Mesenchymal stem cell (in vitro differentiated cells and primary cell): ENCODE results near the gene SAA4.
"Not testable (repeated sequence)": the region's sequence is repeated elsewhere in the genome, so short reads cannot be mapped to it uniquely, and the experiment has no call there.

Experiments used
- DNase-seq: peaks from one replicate; pipeline ENCODE4 v3.0.0-alpha.2; 2013
- H2AFZ ChIP-seq: one replicate; pipeline ENCODE4 v1.6.1; 2013; ENCODE audit warnings: low read depth, mild to moderate bottlenecking, control low read depth, inconsistent platforms, low read length, moderate library complexity
- H2AK5ac ChIP-seq: 2 replicates; pipeline ENCODE4 v1.6.1; 2013; ENCODE audit warnings: low read length, moderate library complexity, mild to moderate bottlenecking, inconsistent platforms; ENCODE audit not compliant: severe bottlenecking
- H2BK120ac ChIP-seq: one replicate; pipeline ENCODE4 v1.6.1; 2013; ENCODE audit warnings: low read depth, mild to moderate bottlenecking, inconsistent platforms, low read length, moderate library complexity
- H2BK12ac ChIP-seq, 2 experiments: one replicate each; pipeline ENCODE4 v1.6.1; 2013; ENCODE audit warnings: inconsistent platforms in 2 of 2, low read length in 2 of 2, mild to moderate bottlenecking in 2 of 2, moderate library complexity in 2 of 2, control low read depth in 1 of 2
- H2BK15ac ChIP-seq: one replicate; pipeline ENCODE4 v1.6.1; 2013; ENCODE audit warnings: mild to moderate bottlenecking, low read depth, inconsistent platforms; ENCODE audit not compliant: poor library complexity, severe bottlenecking
- H2BK5ac ChIP-seq: 2 replicates; pipeline ENCODE4 v1.6.1; 2013; ENCODE audit warnings: low read depth, mild to moderate bottlenecking, low read length, control low read depth, inconsistent platforms; ENCODE audit not compliant: poor library complexity, severe bottlenecking
- H3K14ac ChIP-seq, 2 experiments: one replicate each; pipeline ENCODE4 v1.6.1; 2013; ENCODE audit warnings: inconsistent platforms in 2 of 2, low read length in 2 of 2, control low read depth in 1 of 2, mild to moderate bottlenecking in 1 of 2, moderate library complexity in 1 of 2
- H3K18ac ChIP-seq, 2 experiments: one replicate each; pipeline ENCODE4 v1.6.1; 2013; ENCODE audit warnings: inconsistent platforms in 2 of 2, low read length in 2 of 2, control low read depth in 1 of 2, low read depth in 1 of 2, mild to moderate bottlenecking in 1 of 2
- H3K23ac ChIP-seq, 2 experiments: one replicate each; pipeline ENCODE4 v1.6.1; 2013; ENCODE audit warnings: inconsistent platforms in 2 of 2, low read length in 2 of 2, mild to moderate bottlenecking in 2 of 2, moderate library complexity in 2 of 2, control low read depth in 1 of 2
- H3K27ac ChIP-seq: 2 replicates; pipeline ENCODE4 v1.5.1; 2013; ENCODE audit warnings: mild to moderate bottlenecking, moderate library complexity, low read length, control low read depth, inconsistent platforms; ENCODE audit not compliant: poor library complexity, severe bottlenecking
- H3K27me3 ChIP-seq, 2 experiments: 2 replicates each; pipeline versions ENCODE4 v1.6.1 to v1.7.0; 2013; ENCODE audit warnings: low read length in 2 of 2, mild to moderate bottlenecking in 2 of 2, moderate library complexity in 2 of 2, control low read depth in 1 of 2, inconsistent platforms in 1 of 2; ENCODE audit not compliant: control insufficient read depth in 1 of 2, insufficient read depth in 1 of 2
- H3K36me3 ChIP-seq, 2 experiments: 2 replicates each; pipeline versions ENCODE4 v1.6.1 to v1.7.0; 2013; ENCODE audit warnings: low read length in 2 of 2, control low read depth in 1 of 2, inconsistent platforms in 1 of 2, low read depth in 1 of 2, mild to moderate bottlenecking in 1 of 2; ENCODE audit not compliant: insufficient read depth in 2 of 2, control insufficient read depth in 1 of 2
- H3K4ac ChIP-seq, 2 experiments: one replicate each; pipeline ENCODE4 v1.6.1; 2013; ENCODE audit warnings: inconsistent platforms in 2 of 2, low read length in 2 of 2, mild to moderate bottlenecking in 2 of 2, moderate library complexity in 2 of 2, control low read depth in 1 of 2, low read depth in 1 of 2
- H3K4me1 ChIP-seq: 2 replicates; pipeline ENCODE4 v1.6.1; 2013; ENCODE audit warnings: low read depth, low read length, control low read depth; ENCODE audit not compliant: control insufficient read depth, insufficient read depth
- H3K4me2 ChIP-seq: 2 replicates; pipeline ENCODE4 v1.6.1; 2013; ENCODE audit warnings: low read length, mild to moderate bottlenecking, inconsistent platforms; ENCODE audit not compliant: poor library complexity, severe bottlenecking
- H3K4me3 ChIP-seq, 2 experiments: 2 replicates each; pipeline versions ENCODE4 v1.5.1 to v1.7.0; 2013; ENCODE audit warnings: low read length in 2 of 2, mild to moderate bottlenecking in 2 of 2, control low read depth in 1 of 2, low read depth in 1 of 2; ENCODE audit not compliant: insufficient read depth in 1 of 2
- H3K79me1 ChIP-seq: replicated peaks from 2 replicates; pipeline ENCODE4 v1.6.1; 2013; ENCODE audit warnings: mild to moderate bottlenecking, control low read depth, low read length, inconsistent platforms; ENCODE audit not compliant: poor library complexity, severe bottlenecking
- H3K9ac ChIP-seq: 2 replicates; pipeline ENCODE4 v1.7.0; 2013; ENCODE audit warnings: mild to moderate bottlenecking, low read length, moderate library complexity
- H3K9me3 ChIP-seq: 2 replicates; pipeline ENCODE4 v1.7.0; 2013; ENCODE audit warnings: mild to moderate bottlenecking, low read length; ENCODE audit not compliant: control insufficient read depth
- H4K8ac ChIP-seq: one replicate; pipeline ENCODE4 v1.6.1; 2013; ENCODE audit warnings: inconsistent platforms, mild to moderate bottlenecking, low read length, moderate library complexity
- H4K91ac ChIP-seq: one replicate; pipeline ENCODE4 v1.6.1; 2013; ENCODE audit warnings: mild to moderate bottlenecking, low read length, inconsistent platforms
- WGBS: methylation state at CpG from one replicate; pipeline ENCODE4 v1.1.7; 2013; ENCODE audit warnings: mixed read lengths; 5-methylcytosine and 5-hydroxymethylcytosine counted together

The SAA4 gene

DNA sequence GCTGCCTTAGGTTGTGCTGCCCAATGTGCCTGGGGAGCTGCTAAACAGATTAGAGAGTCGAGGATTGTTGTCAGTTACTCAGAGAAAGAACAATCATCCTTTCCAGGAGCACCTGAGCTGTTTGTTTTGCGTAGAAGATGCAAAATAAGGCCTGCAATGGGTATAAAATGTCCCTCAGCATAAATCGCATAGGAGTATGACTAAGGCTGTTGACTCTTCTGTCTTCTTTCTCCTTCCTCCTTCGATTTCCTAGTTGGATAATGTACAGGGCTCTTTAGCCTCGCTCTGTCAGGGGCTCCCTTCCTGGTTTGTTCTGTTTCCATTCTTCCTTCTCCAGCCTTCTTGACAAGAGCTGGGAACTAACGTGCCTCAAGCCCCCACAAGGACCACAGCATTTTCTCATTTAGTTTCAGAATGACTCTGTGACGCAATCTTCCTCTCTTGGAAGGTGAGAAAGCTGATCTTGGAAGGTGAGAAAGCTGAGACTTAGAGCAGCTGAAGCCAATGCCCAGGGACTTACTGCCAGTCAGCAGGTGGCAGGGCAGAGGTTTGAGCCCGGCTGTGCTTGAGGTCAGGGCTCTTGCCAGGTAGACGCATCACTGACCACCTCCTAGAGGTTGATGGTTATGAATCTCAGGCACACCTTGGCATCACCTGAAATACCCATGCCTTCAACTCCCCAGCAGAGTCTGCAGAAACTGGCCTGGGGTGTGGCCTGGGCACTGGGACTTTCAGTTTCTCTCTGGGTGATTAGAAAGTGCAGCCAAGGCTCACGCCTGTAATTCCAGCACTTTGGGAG lies 30.9 kb upstream of the SAA4 start:
- not testable (repeated sequence) for H2AFZ ChIP-seq, H3K18ac ChIP-seq, H3K4me2 ChIP-seq, H3K4me3 ChIP-seq, H3K9me3 ChIP-seq, H3K14ac ChIP-seq, H2BK5ac ChIP-seq, H3K4me1 ChIP-seq, H3K27ac ChIP-seq, H2BK12ac ChIP-seq, H3K36me3 ChIP-seq, H3K79me1 ChIP-seq, H4K8ac ChIP-seq, H3K9ac ChIP-seq, DNase-seq, H2BK15ac ChIP-seq, H2AK5ac ChIP-seq, H4K91ac ChIP-seq, H3K23ac ChIP-seq, H3K4ac ChIP-seq, H2BK120ac ChIP-seq
- WGBS: 80% methylated on average over 3 of the region's 10 CpGs
- peaks cover 3 to 18% of the 10 kb centered on the region in 2 experiments for H3K27me3 ChIP-seq

GRCh38 chr11:18265949-18266348 lies 29.3 kb upstream of the SAA4 start, which contains the start of gene SAA1:
Gene SAA1, plus strand, starts transcription at chr11:18266264. Its CDS starts 624 bp downstream, at chr11:18266888.
- Histone ChIP-seq H2AFZ (no peak within 1 kb of the TSS), H3K4me1 (peaks cover 4% of the 10 kb centered on the region), H3K9me3 (no peaks in the 10 kb centered on the region), H2AK5ac (no peak within 1 kb of the TSS), H3K4me3 (no peak within 1 kb of the TSS), H2BK5ac (no peak within 1 kb of the TSS), H4K91ac (no peak within 1 kb of the TSS), H2BK12ac (no peak within 1 kb of the TSS), H2BK120ac (no peak within 1 kb of the TSS), H3K27me3 (peaks cover 7 to 18% of the 10 kb centered on the region in 2 experiments), H3K23ac (no peak within 1 kb of the TSS), H3K27ac (no peak within 1 kb of the TSS), H3K9ac (no peak within 1 kb of the TSS), H2BK15ac (no peak within 1 kb of the TSS), H3K14ac (no peak within 1 kb of the TSS), H3K4ac (no peak within 1 kb of the TSS), H3K36me3 (no peaks in the 10 kb centered on the region), H4K8ac (no peak within 1 kb of the TSS), H3K18ac (no peak within 1 kb of the TSS), H3K79me1 (no peaks in the 10 kb centered on the region), H3K4me2 (no peak within 1 kb of the TSS)
- peak; percentile 39 for DNase-seq
- 76% methylated on average over 6 of the region's 8 CpGs for WGBS

- H3K79me1 ChIP-seq: no peaks in the 10 kb centered on the region
- peaks cover 4% of the 10 kb centered on the region for H3K4me1 ChIP-seq
- H3K4me2 ChIP-seq: no peak overlapping the region
- H3K23ac ChIP-seq: no peak overlapping the region
- no peak overlapping the region for H2BK120ac ChIP-seq
- H2AK5ac ChIP-seq: no peak overlapping the region
- no peak overlapping the region for H3K9ac ChIP-seq
- no peak overlapping the region for H3K27ac ChIP-seq
- 100% methylated on average over 1 of the region's 1 CpG for WGBS
- no peak overlapping the region for H3K18ac ChIP-seq
- no peak overlapping the region for H2BK15ac ChIP-seq
- H3K4me3 ChIP-seq: no peak overlapping the region
- DNase-seq: no peak
- no peak overlapping the region for H3K14ac ChIP-seq
- peaks cover 8 to 26% of the 10 kb centered on the region in 2 experiments for H3K27me3 ChIP-seq
- H2AFZ ChIP-seq: no peak overlapping the region
- no peak overlapping the region for H2BK5ac ChIP-seq
- H3K36me3 ChIP-seq: no peaks in the 10 kb centered on the region
- H3K4ac ChIP-seq: no peak overlapping the region
- H2BK12ac ChIP-seq: no peak overlapping the region
- no peaks in the 10 kb centered on the region for H3K9me3 ChIP-seq
- no peak overlapping the region for H4K8ac ChIP-seq
- H4K91ac ChIP-seq: no peak overlapping the region
These were observed 28.3 kb upstream of the SAA4 start for GRCh38 chr11:18264677-18265555.

- Histone ChIP-seq H3K36me3 (no peaks in the 10 kb centered on the region), H4K91ac (no peak overlapping the region), H2AK5ac (no peak overlapping the region), H3K4me1 (peaks cover 4% of the 10 kb centered on the region), H3K18ac (no peak overlapping the region), H3K23ac (no peak overlapping the region), H3K4me2 (no peak overlapping the region), H2BK5ac (no peak overlapping the region), H3K4me3 (no peak overlapping the region), H3K9me3 (no peaks in the 10 kb centered on the region), H3K14ac (no peak overlapping the region), H3K79me1 (no peaks in the 10 kb centered on the region), H3K9ac (no peak overlapping the region), H2BK12ac (no peak overlapping the region), H3K27ac (no peak overlapping the region), H2AFZ (no peak overlapping the region), H2BK120ac (no peak overlapping the region), H3K4ac (no peak overlapping the region), H3K27me3 (peaks cover 15 to 31% of the 10 kb centered on the region in 2 experiments), H4K8ac (no peak overlapping the region), H2BK15ac (no peak overlapping the region)
- 62% methylated on average over 4 of the region's 4 CpGs for WGBS
- DNase-seq: no peak
These were observed 27.4 kb upstream of the SAA4 start for GRCh38 chr11:18264035-18264434.
